HCT116 (cell line): Measurements from ENCODE around the gene DPH3. TPM values are rescaled to one million over a fixed set of nuclear protein-coding genes. Genes with fewer than 3 reads are reported as not detected.

Experiments used
- ATAC-seq: fragments of 200-7000 bp; cut with Tn5 transposase; 2 replicates; pipeline ENCODE4 v1.9.1; 2020; ENCODE audit warnings: mild to moderate bottlenecking, moderate library complexity
- BruUV-seq: library from RNA; stranded (reverse); fragments of 400-500 nt; replicated peaks from 2 replicates; lab custom pipeline; 2021; lab: Mats Ljungman, UMichigan
- CTCF ChIA-PET: fragments of 300-600 bp; sonication (Branson Sonifier 250); formaldehyde crosslinking; loops from one replicate; lab custom pipeline; 2021; ENCODE audit warnings: antibody characterized with exemption; lab: Charles Lee
- POLR2A ChIA-PET: fragments of 300-600, 350-600 bp; sonication (Branson Sonifier 250); formaldehyde crosslinking; loops from one replicate; lab custom pipeline; 2021; ENCODE audit warnings: antibody characterized with exemption; lab: Charles Lee
- RAD21 ChIA-PET, 2 experiments: fragments of 300-600 bp; sonication (Branson Sonifier 250); formaldehyde crosslinking; loops; one replicate each; lab custom pipeline; 2023; ENCODE audit warnings: low total read pairs in 2 of 2; ENCODE audit not compliant: uncharacterized antibody in 2 of 2, unreplicated experiment in 2 of 2, low non-redundant PET in 1 of 2; lab: Charles Lee
- DNase-seq: peaks from one replicate; pipeline ENCODE4 v3.0.0-alpha.2; 2010; ENCODE audit warnings: low read depth, low spot score
- H2AFZ ChIP-seq: fragments of 200-600 bp; shearing (Covaris generic), sonication (generic); 2 replicates; pipeline ENCODE4 v1.6.1; 2017; ENCODE audit warnings: low read depth, mixed run types, mixed read lengths, antibody characterized with exemption, low read length; ENCODE audit not compliant: poor library complexity, severe bottlenecking
- H3K27ac ChIP-seq: 2 replicates; pipeline ENCODE4 v1.5.1; 2012; ENCODE audit warnings: low read depth, low read length
- H3K27me3 ChIP-seq: fragments of 200-600 bp; sonication (generic); 2 replicates; pipeline ENCODE4 v1.6.1; 2016; ENCODE audit warnings: mixed run types, low read length, mixed read lengths; ENCODE audit not compliant: insufficient read depth
- H3K36me3 ChIP-seq, 2 experiments: fragments of 200-500 bp in 1 of 2; fragments of 200-600 bp in 1 of 2; sonication (Bioruptor generic) in 1 of 2; sonication (generic) in 1 of 2; 2 replicates each; pipeline versions ENCODE4 v1.5.1 to v1.6.1; 2014 to 2016; ENCODE audit warnings: low read length in 2 of 2, inconsistent platforms in 1 of 2, mixed read lengths in 1 of 2, mixed run types in 1 of 2; ENCODE audit not compliant: insufficient read depth in 2 of 2, control insufficient read depth in 1 of 2
- H3K4me1 ChIP-seq, 2 experiments: fragments of 200-600 bp in 1 of 2; sonication (generic) in 1 of 2; 2 replicates each; pipeline versions ENCODE4 v1.5.1 to v1.6.1; 2012 to 2017; ENCODE audit warnings: low read length in 2 of 2, inconsistent platforms in 1 of 2, mild to moderate bottlenecking in 1 of 2, mixed read lengths in 1 of 2, mixed run types in 1 of 2, moderate library complexity in 1 of 2; ENCODE audit not compliant: insufficient read depth in 2 of 2, control insufficient read depth in 1 of 2
- H3K4me2 ChIP-seq: fragments of 200-600 bp; sonication (generic); 2 replicates; pipeline ENCODE4 v1.6.1; 2017; ENCODE audit warnings: mixed run types, low read length, mixed read lengths
- H3K4me3 ChIP-seq, 2 experiments: fragments of 200-600 bp in 1 of 2; sonication (generic) in 1 of 2; replicated peaks in 1 of 2; 2 replicates each; pipeline ENCODE4 v1.5.1; 2011 to 2016; ENCODE audit warnings: low read length in 2 of 2, control low read depth in 1 of 2, low read depth in 1 of 2, mild to moderate bottlenecking in 1 of 2, mixed read lengths in 1 of 2, mixed run types in 1 of 2
- H3K79me2 ChIP-seq: fragments of 200-600 bp; sonication (generic); 2 replicates; pipeline ENCODE4 v1.6.1; 2017; ENCODE audit warnings: mild to moderate bottlenecking, mixed run types, low read length, moderate library complexity, mixed read lengths; ENCODE audit not compliant: insufficient read depth
- H3K9ac ChIP-seq: fragments of 200-600 bp; sonication (generic); 2 replicates; pipeline ENCODE4 v1.6.1; 2016; ENCODE audit warnings: low read length, mixed read lengths
- H3K9me2 ChIP-seq: fragments of 200-600 bp; sonication (generic), shearing (Covaris generic); 2 replicates; pipeline ENCODE4 v1.6.1; 2017; ENCODE audit warnings: mixed run types, mild to moderate bottlenecking, moderate library complexity; ENCODE audit not compliant: insufficient read depth
- H3K9me3 ChIP-seq, 2 experiments: fragments of 200-500 bp in 1 of 2; fragments of 200-600 bp in 1 of 2; sonication (Bioruptor generic) in 1 of 2; sonication (generic) in 1 of 2; 2 replicates each; pipeline ENCODE4 v1.6.1; 2014 to 2017; ENCODE audit warnings: low read length in 2 of 2, mixed read lengths in 2 of 2, inconsistent platforms in 1 of 2, low read depth in 1 of 2, mild to moderate bottlenecking in 1 of 2, mixed run types in 1 of 2, moderate library complexity in 1 of 2; ENCODE audit not compliant: control insufficient read depth in 1 of 2, insufficient read depth in 1 of 2
- H4K20me1 ChIP-seq: fragments of 200-600 bp; sonication (generic), shearing (Covaris generic); 2 replicates; pipeline ENCODE4 v1.6.1; 2017; ENCODE audit warnings: mixed run types, mild to moderate bottlenecking, moderate library complexity; ENCODE audit not compliant: insufficient read depth
- ELF1 ChIP-seq: IDR thresholded peaks from 2 replicates; pipeline ENCODE4 v1.6.1; 2012; ENCODE audit warnings: low read depth, borderline replicate concordance
- EZH2phosphoT487 ChIP-seq: fragments of 200-600 bp; IDR thresholded peaks from 2 replicates; pipeline ENCODE4 v1.6.1; 2018; ENCODE audit warnings: antibody characterized with exemption, borderline replicate concordance
- POLR2A ChIP-seq: IDR thresholded peaks from 2 replicates; pipeline ENCODE4 v1.7.0; 2011; ENCODE audit warnings: borderline replicate concordance; ENCODE audit not compliant: insufficient read depth, insufficient read length; ENCODE audit errors: extremely low read depth
- SIN3A ChIP-seq: IDR thresholded peaks from 2 replicates; pipeline ENCODE4 v1.6.1; 2012; ENCODE audit warnings: low read depth
- ZFX ChIP-seq: fragments of 450-650 bp; IDR thresholded peaks from 2 replicates; pipeline ENCODE4 v1.6.1; 2017
- intact Hi-C: fragments of 100-400 bp; cut with micrococcal nuclease; formaldehyde crosslinking; loops from 2 replicates; pipeline ENCODE4 v1.10.0; 2022
- total RNA-seq: library from RNA; stranded (reverse); gene quantifications from one replicate; pipeline ENCODE4 v1.2.1, GENCODE V29; 2021; ENCODE audit not compliant: unreplicated experiment
- TF ChIP-seq, protein P1 (sequence below): IDR thresholded peaks from 2 replicates; pipeline ENCODE4 v1.6.1; 2011; ENCODE audit warnings: mild to moderate bottlenecking, low read length, moderate library complexity; ENCODE audit not compliant: insufficient replicate concordance; ENCODE audit errors: extremely low read depth
- TF ChIP-seq, protein P2 (sequence below): IDR thresholded peaks from 2 replicates; pipeline ENCODE4 v1.6.1; 2012
- TF ChIP-seq, protein P3 (sequence below), 3 experiments: fragments of 200-600 bp in 1 of 3; sonication (generic) in 1 of 3; IDR thresholded peaks in 2 of 3; conservative IDR thresholded peaks in 1 of 3; 2 replicates each; pipeline ENCODE4 v1.5.1; 2012 to 2017; ENCODE audit warnings: low read depth in 2 of 3, low read length in 2 of 3, antibody characterized with exemption in 1 of 3, borderline replicate concordance in 1 of 3, control low read depth in 1 of 3, mild to moderate bottlenecking in 1 of 3, mixed read lengths in 1 of 3, mixed run types in 1 of 3, moderate library complexity in 1 of 3; ENCODE audit not compliant: insufficient read depth in 1 of 3

DPH3 gene
- total RNA-seq, 1 experiment from 2014 or later: 13.8 TPM

DNA sequence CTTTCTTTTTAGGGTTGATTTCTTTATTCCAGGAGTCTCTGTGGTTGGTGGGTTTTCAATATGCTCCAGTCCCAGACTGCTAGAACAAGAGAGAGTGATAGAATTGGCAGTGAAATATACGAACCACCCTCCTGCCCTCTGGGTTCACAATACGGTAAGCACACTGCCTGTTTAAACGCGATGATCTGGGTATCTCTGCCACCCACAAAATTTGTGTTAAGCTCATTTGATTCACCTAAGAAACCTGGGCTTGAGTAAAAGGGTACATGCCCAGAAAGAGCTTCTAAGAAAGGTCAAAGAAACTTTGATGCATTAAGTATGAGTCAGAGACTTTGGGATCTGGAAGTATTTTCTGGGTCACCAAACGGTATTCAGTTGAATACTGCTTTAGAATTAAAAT is 30.1 kb upstream of the DPH3 start:
- POLR2A ChIA-PET: no interaction called here
- ATAC-seq: no peak

DNA sequence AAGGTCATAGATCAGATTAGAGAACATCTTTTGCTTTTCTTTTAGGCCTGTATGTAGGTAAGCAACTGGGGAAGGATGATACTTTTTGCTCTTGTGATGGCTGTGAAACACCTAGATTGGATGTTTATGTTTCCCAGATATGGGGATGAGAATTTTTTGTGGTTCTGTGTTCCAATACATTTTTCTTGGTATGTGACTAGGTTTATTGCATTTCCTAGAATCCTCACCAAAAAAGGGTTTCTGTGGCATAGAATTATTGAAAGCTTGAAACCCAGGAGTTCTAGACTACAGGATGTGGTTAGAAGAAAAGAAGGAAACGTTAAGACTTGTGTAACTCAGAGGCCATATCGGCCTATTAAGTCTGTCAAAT is 26.1 kb upstream of the DPH3 start:
- Histone ChIP-seq H3K9me2 (no peaks in the 10 kb centered on the region), H3K4me1 (no peaks in the 10 kb centered on the region), H3K4me3 (no peak overlapping the region), H3K27me3 (no peaks in the 10 kb centered on the region), H3K9me3 (no peaks in the 10 kb centered on the region), H2AFZ (no peak overlapping the region), H3K79me2 (peaks cover 4% of the 10 kb centered on the region; the same call in 1 of the 2 replicates), H3K9ac (no peak overlapping the region), H3K27ac (no peak overlapping the region), H4K20me1 (no peaks in the 10 kb centered on the region), H3K36me3 (no peaks in the 10 kb centered on the region; a peak in 3 of 4 replicates), H3K4me2 (no peak overlapping the region)
- BruUV-seq: no TSS peak
- POLR2A ChIA-PET: interaction anchor here (0.9 kb wide), 1 partner anchor 261 kb away, joined by 3 read pairs; no protein-coding TSS in a partner anchor
- DNase-seq (no peak), ATAC-seq (no peak)
- CTCF ChIA-PET: interaction anchor here (0.5 to 1.7 kb wide), 24 partner anchors 10 to 308 kb away, joined by 3 to 38 read pairs (median 4); no protein-coding TSS in a partner anchor
- TF ChIP-seq, protein P1, sequence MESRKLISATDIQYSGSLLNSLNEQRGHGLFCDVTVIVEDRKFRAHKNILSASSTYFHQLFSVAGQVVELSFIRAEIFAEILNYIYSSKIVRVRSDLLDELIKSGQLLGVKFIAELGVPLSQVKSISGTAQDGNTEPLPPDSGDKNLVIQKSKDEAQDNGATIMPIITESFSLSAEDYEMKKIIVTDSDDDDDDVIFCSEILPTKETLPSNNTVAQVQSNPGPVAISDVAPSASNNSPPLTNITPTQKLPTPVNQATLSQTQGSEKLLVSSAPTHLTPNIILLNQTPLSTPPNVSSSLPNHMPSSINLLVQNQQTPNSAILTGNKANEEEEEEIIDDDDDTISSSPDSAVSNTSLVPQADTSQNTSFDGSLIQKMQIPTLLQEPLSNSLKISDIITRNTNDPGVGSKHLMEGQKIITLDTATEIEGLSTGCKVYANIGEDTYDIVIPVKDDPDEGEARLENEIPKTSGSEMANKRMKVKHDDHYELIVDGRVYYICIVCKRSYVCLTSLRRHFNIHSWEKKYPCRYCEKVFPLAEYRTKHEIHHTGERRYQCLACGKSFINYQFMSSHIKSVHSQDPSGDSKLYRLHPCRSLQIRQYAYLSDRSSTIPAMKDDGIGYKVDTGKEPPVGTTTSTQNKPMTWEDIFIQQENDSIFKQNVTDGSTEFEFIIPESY: no peak
- TF ChIP-seq, protein P2, sequence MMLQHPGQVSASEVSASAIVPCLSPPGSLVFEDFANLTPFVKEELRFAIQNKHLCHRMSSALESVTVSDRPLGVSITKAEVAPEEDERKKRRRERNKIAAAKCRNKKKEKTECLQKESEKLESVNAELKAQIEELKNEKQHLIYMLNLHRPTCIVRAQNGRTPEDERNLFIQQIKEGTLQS: no peak
- TF ChIP-seq, protein P3, sequence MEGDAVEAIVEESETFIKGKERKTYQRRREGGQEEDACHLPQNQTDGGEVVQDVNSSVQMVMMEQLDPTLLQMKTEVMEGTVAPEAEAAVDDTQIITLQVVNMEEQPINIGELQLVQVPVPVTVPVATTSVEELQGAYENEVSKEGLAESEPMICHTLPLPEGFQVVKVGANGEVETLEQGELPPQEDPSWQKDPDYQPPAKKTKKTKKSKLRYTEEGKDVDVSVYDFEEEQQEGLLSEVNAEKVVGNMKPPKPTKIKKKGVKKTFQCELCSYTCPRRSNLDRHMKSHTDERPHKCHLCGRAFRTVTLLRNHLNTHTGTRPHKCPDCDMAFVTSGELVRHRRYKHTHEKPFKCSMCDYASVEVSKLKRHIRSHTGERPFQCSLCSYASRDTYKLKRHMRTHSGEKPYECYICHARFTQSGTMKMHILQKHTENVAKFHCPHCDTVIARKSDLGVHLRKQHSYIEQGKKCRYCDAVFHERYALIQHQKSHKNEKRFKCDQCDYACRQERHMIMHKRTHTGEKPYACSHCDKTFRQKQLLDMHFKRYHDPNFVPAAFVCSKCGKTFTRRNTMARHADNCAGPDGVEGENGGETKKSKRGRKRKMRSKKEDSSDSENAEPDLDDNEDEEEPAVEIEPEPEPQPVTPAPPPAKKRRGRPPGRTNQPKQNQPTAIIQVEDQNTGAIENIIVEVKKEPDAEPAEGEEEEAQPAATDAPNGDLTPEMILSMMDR (IDR thresholded peaks at IDR 0.05 in 2 of 3, conservative IDR thresholded peaks at IDR 0.05 in 1 of 3; ENCODE audit: borderline replicate concordance in 1 of 3, insufficient read depth in 1 of 3, low read depth in 2 of 3, low read length in 2 of 3): no peak
- TF ChIP-seq EZH2phosphoT487: no peak
- no peak for TF ChIP-seq ZFX
- RAD21 ChIA-PET: interaction anchor here (1.0 to 1.1 kb wide), 3 partner anchors 226 to 260 kb away, joined by 4 to 9 read pairs (median 4); no protein-coding TSS in a partner anchor
- intact Hi-C loops: loop anchor here (1.0 kb wide), 4 partner anchors 28 to 942 kb away; no protein-coding TSS in a partner anchor

More for the DNA sequence above, 30.1 kb upstream of the DPH3 start:
- Histone ChIP-seq H3K9me3 (no peaks in the 10 kb centered on the region; a peak in 1 of 4 replicates), H3K36me3 (peaks cover 0 to 3% of the 10 kb centered on the region in 2 experiments; a peak in 2 of 4 replicates), H3K79me2 (peaks cover 4% of the 10 kb centered on the region; the same call in 1 of the 2 replicates), H3K9ac (no peak overlapping the region)
- TF ChIP-seq SIN3A (no peak), ELF1 (no peak), POLR2A (no peak)
- TF ChIP-seq, protein P3 (IDR thresholded peaks at IDR 0.05 in 2 of 3, conservative IDR thresholded peaks at IDR 0.05 in 1 of 3; ENCODE audit: borderline replicate concordance in 1 of 3, insufficient read depth in 1 of 3, low read depth in 2 of 3, low read length in 2 of 3): no peak
- TF ChIP-seq, all 23 proteins: peak for 0
- Histone ChIP-seq H4K20me1 (no peaks in the 10 kb centered on the region), H3K27me3 (no peaks in the 10 kb centered on the region), H3K4me3 (no peak overlapping the region), H3K27ac (no peak overlapping the region), H3K9me2 (no peaks in the 10 kb centered on the region), H3K4me2 (no peak overlapping the region), H2AFZ (no peak overlapping the region), H3K4me1 (no peaks in the 10 kb centered on the region)
- BruUV-seq: no TSS peak
- ChIA-PET RAD21 (no interaction called here), CTCF (interaction anchor here (1.1 kb wide), 1 partner anchor 9 kb away, joined by 3 read pairs; no protein-coding TSS in a partner anchor)
- intact Hi-C loops: no loop called here
- no peak for DNase-seq
